GM10248 (cell line): ENCODE measurements around the gene CA12.

Experiments used
- CTCF ChIA-PET: fragments of 300-600 bp; sonication (Branson Sonifier 250); formaldehyde crosslinking; extraction: SDS; loops from one replicate; lab custom pipeline; 2021; ENCODE audit warnings: antibody characterized with exemption; lab: Yijun Ruan, JAX
- POLR2A ChIA-PET: fragments of 350-650 bp; sonication (Branson Sonifier 250); formaldehyde crosslinking; extraction: SDS; loops from one replicate; lab custom pipeline; 2020; ENCODE audit warnings: antibody characterized with exemption; lab: Yijun Ruan, JAX
- DNase-seq: peaks from one replicate; pipeline ENCODE4 v3.0.0; 2012; ENCODE audit errors: extremely low spot score
- TF ChIP-seq, protein P1 (sequence below): IDR thresholded peaks from 2 replicates; pipeline ENCODE4 v1.5.1; 2012; ENCODE audit warnings: mild to moderate bottlenecking, low read depth; ENCODE audit errors: extremely low read depth, missing control alignments, control extremely low read depth

The CA12 gene

GRCh38 chr15:63318344-63318743 lies 63.3 kb downstream of the CA12 start:
- DNase-seq = no peak
- TF ChIP-seq, protein P1, sequence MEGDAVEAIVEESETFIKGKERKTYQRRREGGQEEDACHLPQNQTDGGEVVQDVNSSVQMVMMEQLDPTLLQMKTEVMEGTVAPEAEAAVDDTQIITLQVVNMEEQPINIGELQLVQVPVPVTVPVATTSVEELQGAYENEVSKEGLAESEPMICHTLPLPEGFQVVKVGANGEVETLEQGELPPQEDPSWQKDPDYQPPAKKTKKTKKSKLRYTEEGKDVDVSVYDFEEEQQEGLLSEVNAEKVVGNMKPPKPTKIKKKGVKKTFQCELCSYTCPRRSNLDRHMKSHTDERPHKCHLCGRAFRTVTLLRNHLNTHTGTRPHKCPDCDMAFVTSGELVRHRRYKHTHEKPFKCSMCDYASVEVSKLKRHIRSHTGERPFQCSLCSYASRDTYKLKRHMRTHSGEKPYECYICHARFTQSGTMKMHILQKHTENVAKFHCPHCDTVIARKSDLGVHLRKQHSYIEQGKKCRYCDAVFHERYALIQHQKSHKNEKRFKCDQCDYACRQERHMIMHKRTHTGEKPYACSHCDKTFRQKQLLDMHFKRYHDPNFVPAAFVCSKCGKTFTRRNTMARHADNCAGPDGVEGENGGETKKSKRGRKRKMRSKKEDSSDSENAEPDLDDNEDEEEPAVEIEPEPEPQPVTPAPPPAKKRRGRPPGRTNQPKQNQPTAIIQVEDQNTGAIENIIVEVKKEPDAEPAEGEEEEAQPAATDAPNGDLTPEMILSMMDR = no peak
- ChIA-PET CTCF (interaction anchor here (1.6 kb wide), 1 partner anchor 13 kb away, joined by 3 read pairs; no protein-coding TSS in a partner anchor), POLR2A (no interaction called here)

- TF ChIP-seq, protein P1 = no peak
- ChIA-PET CTCF (no interaction called here), POLR2A (no interaction called here)
- no peak for DNase-seq
Observed at GRCh38 chr15:63314409-63314808, 67.2 kb downstream of the CA12 start.

DNA sequence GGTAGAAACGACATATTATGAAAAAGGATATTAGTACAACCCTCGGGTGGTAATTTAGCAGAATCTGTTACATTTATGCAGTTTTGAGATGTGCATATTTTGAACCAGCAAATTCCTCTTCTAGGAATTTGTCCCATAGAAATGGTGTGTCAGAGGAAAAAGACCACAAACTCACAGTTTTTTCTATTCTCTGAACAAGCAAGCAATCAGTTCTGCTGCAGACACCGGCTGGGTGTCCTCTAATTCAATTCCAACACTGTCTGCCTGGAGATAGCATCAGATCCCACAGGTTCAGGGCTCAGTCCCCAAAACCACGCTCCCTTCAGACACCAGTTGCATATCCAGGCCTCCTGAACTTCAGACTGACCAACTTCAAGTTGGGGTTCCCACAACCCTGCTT lies 67.8 kb downstream of the CA12 start:
- TF ChIP-seq, protein P1 = no peak
- ChIA-PET POLR2A (no interaction called here), CTCF (no interaction called here)
- DNase-seq = no peak

- ChIA-PET CTCF (interaction anchor here (1.3 to 1.9 kb wide), 3 partner anchors 10 to 25 kb away, joined by 3 to 4 read pairs (median 3); no protein-coding TSS in a partner anchor), POLR2A (no interaction called here)
- no peak for DNase-seq
- TF ChIP-seq, protein P1 = no peak
Observed at GRCh38 chr15:63312286-63312685, 69.4 kb downstream of the CA12 start.

GRCh38 chr15:63310646-63311045 lies 71.0 kb downstream of the CA12 start:
- ChIA-PET CTCF (interaction anchor here (1.9 kb wide), 1 partner anchor 15 kb away, joined by 4 read pairs; no protein-coding TSS in a partner anchor), POLR2A (no interaction called here)
- TF ChIP-seq, protein P1 = no peak
- DNase-seq = no peak

DNA sequence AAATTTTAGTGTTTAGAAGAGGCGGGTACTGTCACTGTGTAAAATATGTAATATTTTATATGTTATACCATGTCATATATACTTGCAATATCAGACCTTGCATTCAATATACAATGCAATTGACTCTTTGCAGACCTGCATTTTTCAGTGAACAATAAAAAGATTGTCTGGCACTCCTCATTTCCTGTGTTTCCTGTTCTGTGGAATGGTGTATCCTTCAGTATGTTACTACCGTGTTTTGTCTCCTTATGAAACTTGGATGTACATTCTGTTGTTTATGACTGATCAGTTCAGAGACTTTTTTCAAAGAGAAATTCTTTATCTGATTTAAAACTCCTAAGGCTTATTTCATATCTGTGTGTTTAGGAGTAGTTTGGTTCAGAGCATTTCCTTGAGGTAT lies 72.7 kb downstream of the CA12 start:
- TF ChIP-seq, protein P1 = no peak
- ChIA-PET CTCF (no interaction called here), POLR2A (no interaction called here)
- DNase-seq = no peak
